Natural killer cell (primary cell): Measurements from ENCODE around the gene NDUFAF5. TPM values are rescaled to one million over a fixed set of nuclear protein-coding genes. Genes with fewer than 3 reads are reported as not detected.
A peak's percentile ranks its signal among the peaks of the same experiment; 100 is the strongest.

Experiments used
- ATAC-seq, 3 donors: fragments of 150-1000 bp in 2 of 3; fragments of 200-7000 bp in 1 of 3; cut with Tn5 transposase; 1 replicate in 1 of 3; 2 replicates in 2 of 3; pipeline ENCODE4 v1.10.0; 2021; ENCODE audit warnings: mild to moderate bottlenecking in 2 of 3, moderate library complexity in 2 of 3
- DNase-seq, 2 donors: peaks; one replicate each; pipeline versions ENCODE4 v3.0.0 to v3.0.0-alpha.2; 2013 to 2021; ENCODE audit warnings: mixed read lengths in 1 of 2
- H3K27ac ChIP-seq: one replicate; pipeline ENCODE4 v1.5.1; 2013; ENCODE audit warnings: mild to moderate bottlenecking, low read length
- H3K27me3 ChIP-seq: one replicate; pipeline ENCODE4 v1.6.1; 2013; ENCODE audit warnings: low read length; ENCODE audit not compliant: control insufficient read depth, insufficient read depth
- H3K36me3 ChIP-seq: one replicate; pipeline ENCODE4 v1.6.1; 2013; ENCODE audit warnings: low read length; ENCODE audit not compliant: control insufficient read depth, insufficient read depth
- H3K4me1 ChIP-seq: one replicate; pipeline ENCODE4 v1.6.1; 2013; ENCODE audit warnings: low read length; ENCODE audit not compliant: control insufficient read depth, insufficient read depth
- H3K4me3 ChIP-seq: one replicate; pipeline ENCODE4 v1.5.1; 2013; ENCODE audit warnings: low read length
- H3K9me3 ChIP-seq: one replicate; pipeline ENCODE4 v1.6.1; 2013; ENCODE audit warnings: low read length; ENCODE audit not compliant: control insufficient read depth, insufficient read depth
- H3K27ac Mint-ChIP-seq, 2 donors: one replicate each; pipeline ENCODE4 v1.8.0; 2022; ENCODE audit warnings: mild to moderate bottlenecking in 2 of 2, mixed read lengths in 2 of 2, moderate library complexity in 1 of 2
- H3K27me3 Mint-ChIP-seq, 2 donors: one replicate each; pipeline ENCODE4 v1.8.0; 2022; ENCODE audit warnings: low read depth in 2 of 2, mixed read lengths in 2 of 2
- H3K36me3 Mint-ChIP-seq: one replicate; pipeline ENCODE4 v1.8.0; 2022; ENCODE audit warnings: mixed read lengths
- H3K4me1 Mint-ChIP-seq, 2 donors: one replicate each; pipeline ENCODE4 v1.8.0; 2022; ENCODE audit warnings: mixed read lengths in 2 of 2
- H3K4me3 Mint-ChIP-seq: one replicate; pipeline ENCODE4 v1.8.0; 2022; ENCODE audit warnings: mild to moderate bottlenecking, moderate library complexity, mixed read lengths
- H3K9me3 Mint-ChIP-seq, 2 donors: one replicate each; pipeline ENCODE4 v1.8.0; 2022; ENCODE audit warnings: mixed read lengths in 2 of 2
- WGBS: methylation state at CpG from one replicate; pipeline ENCODE4 v1.1.7; 2013; ENCODE audit warnings: missing lambda C conversion rate; ENCODE audit not compliant: insufficient coverage; 5-methylcytosine and 5-hydroxymethylcytosine counted together
- intact Hi-C: fragments of 100-400 bp; cut with micrococcal nuclease; formaldehyde crosslinking; loops from one replicate; pipeline ENCODE4 v1.14.2; 2022
- total RNA-seq, 4 donors: library from RNA; stranded (reverse); fragments of 120-200 nt in 1 of 4; gene quantifications; one replicate each; pipeline versions ENCODE4 v1.2.3 to v1.2.4, GENCODE V29; 2013 to 2022
- TF ChIP-seq, protein P1 (sequence below): fragments of 200-600 bp; IDR thresholded peaks from one replicate; pipeline ENCODE4 v1.8.0; 2022; ENCODE audit warnings: antibody characterized with exemption

The NDUFAF5 gene
- total RNA-seq, 3 donors from 2014 or later (not counting 1 experiment from before 2014, with no cell fraction given), result 63.4 to 75.9 (median 63.7) TPM

DNA sequence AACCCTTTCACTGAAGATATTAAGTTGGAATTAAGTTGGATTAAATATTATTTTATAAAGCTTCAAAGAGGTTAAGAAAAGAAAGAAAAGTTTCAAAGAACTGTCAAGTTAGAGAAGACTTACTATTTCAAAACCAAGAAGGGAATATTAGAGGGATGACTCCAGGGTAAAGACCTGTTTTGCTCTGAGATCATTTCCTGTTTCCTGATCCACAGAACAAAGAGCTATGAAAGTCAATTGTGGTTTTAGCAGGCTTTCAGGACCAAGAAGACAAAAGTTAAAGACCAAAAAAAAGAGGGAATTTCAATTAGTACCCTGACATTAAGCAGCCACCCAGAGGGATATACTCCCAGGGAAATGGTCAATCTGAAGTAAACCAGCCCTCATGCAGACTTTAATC, 19.5 kb upstream of the NDUFAF5 start:
- Histone ChIP-seq H3K4me1 (no peaks in the 10 kb centered on the region), H3K27ac (no peak overlapping the region), H3K27me3 (no peaks in the 10 kb centered on the region), H3K4me3 (no peak overlapping the region), H3K9me3 (no peaks in the 10 kb centered on the region), H3K36me3 (peaks cover 57% of the 10 kb centered on the region)
- H3K4me1 Mint-ChIP-seq, result no peaks in the 10 kb centered on the region
- intact Hi-C loops, result no loop called here
- DNase-seq, result no peak
- peaks cover 33% of the 10 kb centered on the region for H3K36me3 Mint-ChIP-seq
- ATAC-seq, result no peak
- no peaks in the 10 kb centered on the region for H3K27me3 Mint-ChIP-seq
- TF ChIP-seq, protein P1, sequence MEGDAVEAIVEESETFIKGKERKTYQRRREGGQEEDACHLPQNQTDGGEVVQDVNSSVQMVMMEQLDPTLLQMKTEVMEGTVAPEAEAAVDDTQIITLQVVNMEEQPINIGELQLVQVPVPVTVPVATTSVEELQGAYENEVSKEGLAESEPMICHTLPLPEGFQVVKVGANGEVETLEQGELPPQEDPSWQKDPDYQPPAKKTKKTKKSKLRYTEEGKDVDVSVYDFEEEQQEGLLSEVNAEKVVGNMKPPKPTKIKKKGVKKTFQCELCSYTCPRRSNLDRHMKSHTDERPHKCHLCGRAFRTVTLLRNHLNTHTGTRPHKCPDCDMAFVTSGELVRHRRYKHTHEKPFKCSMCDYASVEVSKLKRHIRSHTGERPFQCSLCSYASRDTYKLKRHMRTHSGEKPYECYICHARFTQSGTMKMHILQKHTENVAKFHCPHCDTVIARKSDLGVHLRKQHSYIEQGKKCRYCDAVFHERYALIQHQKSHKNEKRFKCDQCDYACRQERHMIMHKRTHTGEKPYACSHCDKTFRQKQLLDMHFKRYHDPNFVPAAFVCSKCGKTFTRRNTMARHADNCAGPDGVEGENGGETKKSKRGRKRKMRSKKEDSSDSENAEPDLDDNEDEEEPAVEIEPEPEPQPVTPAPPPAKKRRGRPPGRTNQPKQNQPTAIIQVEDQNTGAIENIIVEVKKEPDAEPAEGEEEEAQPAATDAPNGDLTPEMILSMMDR, result no peak
- H3K9me3 Mint-ChIP-seq, result peaks cover 0 to 8% of the 10 kb centered on the region in 2 donors
- no peak overlapping the region for H3K27ac Mint-ChIP-seq
- no peak overlapping the region for H3K4me3 Mint-ChIP-seq

DNA sequence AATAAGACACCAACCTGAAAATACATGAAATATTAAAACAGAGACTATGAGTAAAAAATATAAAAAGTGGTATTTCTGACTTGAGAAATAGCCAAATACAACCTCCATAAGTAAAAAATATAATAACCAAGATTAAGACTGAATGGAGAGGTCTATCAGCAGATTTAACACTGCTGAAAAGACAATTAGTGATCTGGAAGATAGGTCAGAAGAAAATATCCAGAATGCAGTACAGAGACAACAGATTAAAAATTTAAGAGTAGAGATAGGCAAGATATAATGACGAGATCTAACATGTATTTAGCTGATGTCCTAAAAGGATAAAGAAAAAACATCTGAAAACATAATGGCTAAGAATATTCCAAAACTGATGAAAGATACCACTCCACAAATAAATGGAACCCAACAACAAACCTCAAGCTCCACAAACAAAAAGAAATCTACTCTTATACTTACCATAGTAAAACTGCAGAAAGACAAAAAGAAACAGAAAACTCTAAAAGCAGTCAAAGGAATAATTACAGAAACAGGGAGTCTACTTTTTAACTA, 18.9 kb upstream of the NDUFAF5 start:
- Mint-ChIP-seq H3K36me3 (peaks cover 33% of the 10 kb centered on the region), H3K4me3 (no peak overlapping the region), H3K27me3 (no peaks in the 10 kb centered on the region), H3K9me3 (peaks cover 0 to 8% of the 10 kb centered on the region in 2 donors), H3K4me1 (no peaks in the 10 kb centered on the region), H3K27ac (no peak overlapping the region)
- Histone ChIP-seq H3K27me3 (no peaks in the 10 kb centered on the region), H3K4me3 (no peak overlapping the region), H3K4me1 (no peaks in the 10 kb centered on the region), H3K36me3 (peaks cover 63% of the 10 kb centered on the region), H3K9me3 (no peaks in the 10 kb centered on the region), H3K27ac (no peak overlapping the region)
- WGBS, result no CpG with 5 or more reads among the region's 1 CpG
- DNase-seq, result no peak
- TF ChIP-seq, protein P1, result no peak
- intact Hi-C loops, result no loop called here
- no peak for ATAC-seq

DNA sequence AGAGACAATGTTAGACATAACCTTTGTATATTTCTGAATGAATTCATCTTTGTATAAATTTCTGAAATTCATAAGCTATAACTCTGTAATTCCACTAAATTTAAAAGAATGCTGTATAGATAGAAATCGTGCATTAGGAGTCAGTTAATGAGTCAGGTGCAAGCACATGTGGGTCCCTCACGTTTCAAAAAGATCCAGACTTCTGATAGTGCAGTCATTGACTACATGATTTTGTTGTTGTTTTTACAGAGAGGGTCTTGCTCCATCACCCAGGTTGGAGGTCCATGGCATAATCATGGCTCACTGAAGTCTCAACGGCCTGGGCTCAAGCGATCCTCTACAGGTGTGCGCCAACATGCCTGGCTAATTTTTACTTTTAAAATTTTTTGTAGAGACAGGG, 14.7 kb upstream of the NDUFAF5 start:
- Mint-ChIP-seq H3K9me3 (peaks cover 0 to 8% of the 10 kb centered on the region in 2 donors), H3K27me3 (no peaks in the 10 kb centered on the region), H3K4me1 (no peaks in the 10 kb centered on the region), H3K36me3 (peaks cover 20% of the 10 kb centered on the region), H3K27ac (no peak overlapping the region), H3K4me3 (no peak overlapping the region)
- DNase-seq, result no peak
- no peaks in the 10 kb centered on the region for H3K27me3 ChIP-seq
- H3K9me3 ChIP-seq, result no peaks in the 10 kb centered on the region
- ATAC-seq, result no peak
- intact Hi-C loops, result no loop called here
- WGBS, result 95% methylated on average over 5 of the region's 5 CpGs
- no peak overlapping the region for H3K4me3 ChIP-seq
- H3K27ac ChIP-seq, result no peak overlapping the region
- TF ChIP-seq, protein P1, result no peak
- peaks cover 70% of the 10 kb centered on the region for H3K36me3 ChIP-seq
- H3K4me1 ChIP-seq, result no peaks in the 10 kb centered on the region

DNA sequence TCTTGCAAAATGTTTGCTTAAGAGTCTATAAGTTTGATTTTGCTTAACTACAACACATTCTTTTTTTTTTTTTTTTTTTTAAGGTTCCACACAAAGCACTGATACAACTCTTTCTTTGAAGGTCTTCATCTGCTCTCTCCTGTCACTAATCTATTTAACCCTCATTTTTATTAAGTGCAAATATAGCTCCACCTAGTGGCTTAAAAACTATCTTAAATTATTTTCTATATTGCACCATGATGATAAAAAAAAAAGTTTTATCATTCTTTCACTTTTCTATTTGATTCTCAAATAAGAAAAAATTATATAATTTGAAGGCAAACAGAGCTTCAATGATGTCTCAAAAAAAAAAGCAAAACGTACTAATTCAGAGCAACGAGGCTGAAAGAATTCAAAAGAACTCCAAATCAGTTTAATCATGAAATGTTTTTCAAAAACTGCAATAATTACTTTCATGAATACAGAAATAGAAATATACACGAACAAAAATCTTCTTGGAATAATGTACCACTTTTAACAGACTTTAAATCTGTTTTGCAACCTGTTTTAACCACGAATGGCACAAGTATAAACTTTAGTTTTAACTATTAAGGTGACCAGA, 12.9 kb upstream of the NDUFAF5 start:
- Histone ChIP-seq H3K4me1 (no peaks in the 10 kb centered on the region), H3K27me3 (no peaks in the 10 kb centered on the region), H3K4me3 (no peak overlapping the region), H3K9me3 (no peaks in the 10 kb centered on the region), H3K27ac (no peak overlapping the region), H3K36me3 (peaks cover 69% of the 10 kb centered on the region)
- peak in 1 of 2 donors; percentile 27 for DNase-seq
- ATAC-seq, result no peak
- H3K4me1 Mint-ChIP-seq, result peaks cover 0 to 2% of the 10 kb centered on the region in 2 donors
- peaks cover 13% of the 10 kb centered on the region for H3K36me3 Mint-ChIP-seq
- H3K27ac Mint-ChIP-seq, result no peak overlapping the region
- H3K27me3 Mint-ChIP-seq, result no peaks in the 10 kb centered on the region
- H3K4me3 Mint-ChIP-seq, result no peak overlapping the region
- H3K9me3 Mint-ChIP-seq, result no peaks in the 10 kb centered on the region
- TF ChIP-seq, protein P1, result peak; percentile 54
- intact Hi-C loops, result no loop called here
- WGBS, result 83% methylated on average over 3 of the region's 4 CpGs
